Stimulated activated naive CD8-positive, alpha-beta T cell treated with anti-CD3 and anti-CD28 coated beads, Interleukin-15, amount 100 ng/mL, for 72 hours (primary cell): Measurements from ENCODE around the gene MPPE1.
A peak's percentile ranks its signal among the peaks of the same experiment; 100 is the strongest.
"Not testable (repeated sequence)": the region's sequence is repeated elsewhere in the genome, so short reads cannot be mapped to it uniquely, and the experiment has no call there.

Experiments used
- ATAC-seq: fragments of 150-1000 bp; cut with Tn5 transposase; 2 replicates; pipeline ENCODE4 v1.10.0; 2021; ENCODE audit warnings: mild to moderate bottlenecking, moderate library complexity
- DNase-seq, 2 donors: peaks; one replicate each; pipeline ENCODE4 v3.0.0; 2021 to 2022
- H3K27ac Mint-ChIP-seq, 2 donors: one replicate each; pipeline ENCODE4 v1.8.0; 2022; ENCODE audit warnings: mild to moderate bottlenecking in 2 of 2, mixed read lengths in 2 of 2, moderate library complexity in 2 of 2
- H3K27me3 Mint-ChIP-seq: one replicate; pipeline ENCODE4 v1.8.0; 2022; ENCODE audit warnings: mixed read lengths
- H3K4me1 Mint-ChIP-seq: one replicate; pipeline ENCODE4 v1.8.0; 2022; ENCODE audit warnings: mild to moderate bottlenecking, mixed read lengths
- H3K4me3 Mint-ChIP-seq, 2 donors: one replicate each; pipeline ENCODE4 v1.8.0; 2022; ENCODE audit warnings: mild to moderate bottlenecking in 2 of 2, mixed read lengths in 2 of 2, moderate library complexity in 1 of 2
- H3K9me3 Mint-ChIP-seq, 2 donors: one replicate each; pipeline ENCODE4 v1.8.0; 2022; ENCODE audit warnings: mixed read lengths in 2 of 2

Gene MPPE1

GRCh38 chr18:11901826-11902438 is 6.2 kb downstream of the MPPE1 start:
- DNase-seq, result no peak
- H3K4me3 Mint-ChIP-seq, result no peak overlapping the region

GRCh38 chr18:11899063-11899462 is 9.1 kb downstream of the MPPE1 start:
- H3K4me1 Mint-ChIP-seq, result peaks cover 5% of the 10 kb centered on the region
- no peaks in the 10 kb centered on the region for H3K9me3 Mint-ChIP-seq
- peak overlapping the region in 1 of 2 donors; percentile 42 for H3K27ac Mint-ChIP-seq
- H3K4me3 Mint-ChIP-seq, result no peak overlapping the region
- ATAC-seq (no peak), DNase-seq (no peak)
- H3K27me3 Mint-ChIP-seq, result no peaks in the 10 kb centered on the region

More at GRCh38 chr18:11901826-11902438, 6.2 kb downstream of the MPPE1 start:
- Mint-ChIP-seq H3K27me3 (no peaks in the 10 kb centered on the region), H3K9me3 (no peaks in the 10 kb centered on the region), H3K27ac (peak overlapping the region in 1 of 2 donors; percentile 65), H3K4me1 (peaks cover 16% of the 10 kb centered on the region)
- no peak for ATAC-seq

GRCh38 chr18:11897781-11898180 is 10.3 kb downstream of the MPPE1 start:
- Mint-ChIP-seq H3K27ac (no peak overlapping the region), H3K9me3 (no peaks in the 10 kb centered on the region), H3K4me3 (no peak overlapping the region), H3K27me3 (no peaks in the 10 kb centered on the region), H3K4me1 (no peaks in the 10 kb centered on the region)
- DNase-seq (no peak), ATAC-seq (no peak)

DNA sequence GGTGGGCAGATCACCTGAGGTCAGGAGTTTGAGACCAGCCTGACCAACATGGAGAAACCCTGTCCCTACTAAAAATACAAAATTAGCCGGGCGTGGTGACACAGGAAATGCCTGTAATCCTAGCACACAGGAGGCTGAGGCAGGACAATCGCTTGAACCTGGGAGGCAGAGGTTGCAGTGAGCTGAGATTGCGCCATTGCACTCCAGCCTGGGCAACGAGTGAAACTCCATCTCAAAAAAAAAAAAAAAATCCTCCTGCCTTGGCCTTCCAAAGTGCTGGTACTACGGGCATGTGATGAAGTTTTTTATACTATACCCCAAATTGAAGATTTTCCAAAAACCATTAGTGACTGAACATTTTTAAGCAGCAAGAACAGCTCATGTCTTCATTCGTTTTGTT is 15.7 kb downstream of the MPPE1 start:
- DNase-seq, H3K27ac Mint-ChIP-seq, ATAC-seq, H3K27me3 Mint-ChIP-seq, H3K4me1 Mint-ChIP-seq, H3K4me3 Mint-ChIP-seq, H3K9me3 Mint-ChIP-seq: not testable (repeated sequence)

GRCh38 chr18:11891737-11892136 is 16.4 kb downstream of the MPPE1 start:
- ATAC-seq (no peak), DNase-seq (no peak)
- H3K4me1 Mint-ChIP-seq, result peaks cover 5% of the 10 kb centered on the region
- no peak overlapping the region for H3K27ac Mint-ChIP-seq
- no peaks in the 10 kb centered on the region for H3K9me3 Mint-ChIP-seq
- H3K4me3 Mint-ChIP-seq, result no peak overlapping the region
- no peaks in the 10 kb centered on the region for H3K27me3 Mint-ChIP-seq

- H3K4me1 Mint-ChIP-seq, result peaks cover 10% of the 10 kb centered on the region
- H3K9me3 Mint-ChIP-seq, result no peaks in the 10 kb centered on the region
- DNase-seq (no peak), ATAC-seq (no peak)
- H3K4me3 Mint-ChIP-seq, result no peak overlapping the region
- H3K27me3 Mint-ChIP-seq, result no peaks in the 10 kb centered on the region
- no peak overlapping the region for H3K27ac Mint-ChIP-seq
Observed at GRCh38 chr18:11889284-11889683, 18.8 kb downstream of the MPPE1 start.

DNA sequence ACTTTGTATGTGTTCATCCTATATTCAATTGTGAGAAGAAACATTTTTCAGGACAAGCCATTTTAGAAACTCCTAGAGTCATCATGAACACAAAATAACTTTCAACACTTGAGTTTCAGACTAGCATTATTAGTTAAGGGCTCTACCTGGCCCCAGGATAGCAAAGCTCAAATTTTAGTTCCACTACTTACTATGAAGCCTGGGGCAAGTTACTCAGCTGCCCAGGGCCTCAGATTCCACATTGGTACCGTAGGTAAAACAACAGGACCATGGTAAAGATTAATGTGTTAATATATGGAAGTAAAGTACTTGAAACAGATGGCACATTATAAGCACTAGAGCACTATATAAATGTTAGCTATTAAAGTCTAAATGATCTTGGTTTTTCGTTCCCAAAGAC is 19.4 kb downstream of the MPPE1 start:
- Mint-ChIP-seq H3K4me1 (peaks cover 11% of the 10 kb centered on the region), H3K27ac (no peak overlapping the region), H3K27me3 (no peaks in the 10 kb centered on the region), H3K4me3 (no peak overlapping the region), H3K9me3 (no peaks in the 10 kb centered on the region)
- ATAC-seq (no peak), DNase-seq (no peak)

- H3K4me3 Mint-ChIP-seq, result no peak overlapping the region
- ATAC-seq (no peak), DNase-seq (no peak)
- no peaks in the 10 kb centered on the region for H3K9me3 Mint-ChIP-seq
- H3K27ac Mint-ChIP-seq, result no peak overlapping the region
- peaks cover 11% of the 10 kb centered on the region for H3K4me1 Mint-ChIP-seq
- no peaks in the 10 kb centered on the region for H3K27me3 Mint-ChIP-seq
Observed at GRCh38 chr18:11887328-11888128, 20.6 kb downstream of the MPPE1 start.

DNA sequence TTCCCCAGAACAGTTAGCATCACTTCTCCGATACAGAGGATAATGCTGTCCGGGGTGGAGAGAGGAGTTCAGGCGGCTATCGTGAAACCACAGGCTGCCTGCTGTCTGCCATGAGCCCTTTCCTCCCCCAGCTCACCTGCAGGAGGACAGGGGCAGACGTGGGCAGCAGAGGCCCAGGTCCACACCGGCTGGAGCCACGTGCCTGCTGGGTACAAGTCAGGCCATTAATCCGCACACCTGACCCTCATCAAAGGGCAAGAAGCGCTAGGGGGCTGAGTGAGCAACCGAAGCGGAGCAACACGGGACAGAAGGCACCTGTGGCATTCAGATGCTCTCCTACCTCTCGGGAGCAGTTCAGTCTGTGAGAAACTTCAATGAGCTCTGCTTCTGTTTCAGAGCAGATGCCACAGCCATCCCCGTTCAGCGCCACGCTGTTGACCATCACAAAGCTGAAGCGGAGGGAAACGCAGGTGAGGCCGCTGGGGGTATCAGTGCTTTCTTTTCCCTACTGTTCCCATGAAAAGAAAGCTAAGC is 21.5 kb downstream of the MPPE1 start:
- DNase-seq, result no peak
- no peak for ATAC-seq
- H3K27ac Mint-ChIP-seq, result no peak overlapping the region
- H3K9me3 Mint-ChIP-seq, result no peaks in the 10 kb centered on the region
- peaks cover 11% of the 10 kb centered on the region for H3K4me1 Mint-ChIP-seq
- H3K27me3 Mint-ChIP-seq, result no peaks in the 10 kb centered on the region
- no peak overlapping the region for H3K4me3 Mint-ChIP-seq

DNA sequence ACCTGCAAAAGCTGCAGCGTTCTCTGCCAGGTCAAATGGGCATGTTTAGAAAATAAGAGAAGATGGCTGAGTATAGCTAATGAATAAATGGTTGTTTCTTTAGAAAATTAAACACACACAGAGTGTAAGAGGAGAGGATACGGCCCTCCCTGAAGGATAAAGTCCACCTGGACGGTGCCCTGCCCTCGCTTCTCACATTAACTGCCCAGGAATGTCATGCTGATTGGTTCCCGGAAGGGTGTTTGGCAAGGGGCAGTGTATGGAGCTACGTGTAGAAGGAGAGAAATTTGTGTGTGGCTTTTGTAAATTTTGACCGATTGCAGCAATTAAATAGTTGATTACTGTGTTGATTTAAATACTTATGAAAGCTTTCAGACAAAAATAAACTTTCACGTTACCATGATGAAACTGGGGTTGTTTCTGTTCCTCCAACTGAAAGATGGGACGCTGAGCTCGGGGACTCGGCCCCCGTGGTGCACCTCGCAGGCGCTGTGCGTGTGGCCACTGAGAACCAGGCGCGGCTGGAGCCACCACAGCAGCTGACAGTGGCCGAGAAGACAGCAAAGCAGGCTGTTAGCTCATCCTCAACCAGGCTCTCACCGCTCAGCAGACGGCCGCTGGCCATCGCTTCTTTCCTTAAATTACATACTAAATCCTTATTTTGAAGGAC is 22.7 kb downstream of the MPPE1 start:
- ATAC-seq (no peak), DNase-seq (no peak)
- Mint-ChIP-seq H3K4me1 (peaks cover 11% of the 10 kb centered on the region), H3K4me3 (no peak overlapping the region), H3K9me3 (no peaks in the 10 kb centered on the region), H3K27me3 (no peaks in the 10 kb centered on the region), H3K27ac (no peak overlapping the region)

DNA sequence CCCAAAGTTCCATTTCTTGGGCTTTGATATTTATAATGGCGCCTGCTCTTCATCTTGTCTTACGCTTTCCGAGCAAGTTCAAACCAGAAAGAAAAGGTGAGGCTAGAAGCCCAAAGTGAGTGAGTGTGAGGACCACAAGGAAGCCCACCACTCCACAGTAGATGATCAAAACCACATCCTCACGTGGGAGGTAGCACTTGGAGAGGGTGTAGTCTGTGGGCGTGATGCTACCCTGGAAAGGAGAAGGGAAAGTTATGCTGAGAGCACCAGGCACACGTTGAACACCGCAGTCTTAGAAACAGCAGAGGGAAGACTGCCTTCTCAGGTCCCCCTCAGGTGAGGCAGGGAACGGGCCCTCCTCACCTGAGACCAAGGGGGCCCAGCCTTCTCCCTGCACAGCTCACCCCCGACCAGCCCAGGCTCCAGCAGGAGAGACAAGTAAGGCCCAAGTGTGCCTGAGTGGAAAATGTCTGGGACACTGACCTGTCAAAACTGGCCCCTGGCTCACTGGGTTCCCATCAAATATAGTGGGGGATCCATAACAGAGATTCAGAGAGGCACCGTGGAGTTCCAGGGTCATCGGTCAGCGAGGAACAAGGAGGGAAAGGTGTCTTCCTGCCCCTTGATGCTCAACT is 23.6 kb downstream of the MPPE1 start:
- Mint-ChIP-seq H3K27me3 (no peaks in the 10 kb centered on the region), H3K27ac (peak overlapping the region; percentile 67 to 76), H3K4me3 (no peak overlapping the region), H3K9me3 (no peaks in the 10 kb centered on the region), H3K4me1 (peaks cover 11% of the 10 kb centered on the region)
- DNase-seq (no peak), ATAC-seq (no peak)

- peaks cover 11% of the 10 kb centered on the region for H3K4me1 Mint-ChIP-seq
- H3K4me3 Mint-ChIP-seq, result no peak overlapping the region
- ATAC-seq, result no peak
- no peaks in the 10 kb centered on the region for H3K27me3 Mint-ChIP-seq
- no peak for DNase-seq
- no peaks in the 10 kb centered on the region for H3K9me3 Mint-ChIP-seq
- no peak overlapping the region for H3K27ac Mint-ChIP-seq
Observed at GRCh38 chr18:11883153-11883552, 25.0 kb downstream of the MPPE1 start.

GRCh38 chr18:11882636-11883035 is 25.5 kb downstream of the MPPE1 start:
- Mint-ChIP-seq H3K27me3 (no peaks in the 10 kb centered on the region), H3K4me3 (no peak overlapping the region), H3K27ac (no peak overlapping the region), H3K9me3 (no peaks in the 10 kb centered on the region), H3K4me1 (peaks cover 10% of the 10 kb centered on the region)
- no peak for DNase-seq
- ATAC-seq, result no peak

- Mint-ChIP-seq H3K27ac (no peak overlapping the region), H3K27me3 (no peaks in the 10 kb centered on the region), H3K4me1 (peaks cover 6% of the 10 kb centered on the region), H3K4me3 (no peak overlapping the region), H3K9me3 (peaks cover 0 to under 1% of the 10 kb centered on the region in 2 donors)
- no peak for ATAC-seq
- no peak for DNase-seq
Observed at GRCh38 chr18:11880586-11881304, 27.4 kb downstream of the MPPE1 start.

GRCh38 chr18:11877497-11878135 is 30.5 kb downstream of the MPPE1 start:
- no peak overlapping the region for H3K27ac Mint-ChIP-seq
- H3K9me3 Mint-ChIP-seq, result peaks cover 0 to 7% of the 10 kb centered on the region in 2 donors
- H3K27me3 Mint-ChIP-seq, result no peaks in the 10 kb centered on the region
- H3K4me3 Mint-ChIP-seq, result no peak overlapping the region
- no peak for DNase-seq
- ATAC-seq, result no peak
- H3K4me1 Mint-ChIP-seq, result no peaks in the 10 kb centered on the region
